GM21576 (cell line): Measurements from ENCODE around the gene DRC1.
"Not testable (repeated sequence)": the region's sequence is repeated elsewhere in the genome, so short reads cannot be mapped to it uniquely, and the experiment has no call there.

Experiments
- ATAC-seq: cut with Tn5 transposase; IDR thresholded peaks from one replicate; pipeline ENCODE4 v1.9.1; 2021; ENCODE audit warnings: mild to moderate bottlenecking, moderate library complexity; ENCODE audit not compliant: unreplicated experiment

Gene DRC1

GRCh38 chr2:26462100-26462499, 60.4 kb downstream of the DRC1 start:
- no peak for ATAC-seq

- ATAC-seq = no peak
Measured at GRCh38 chr2:26462511-26463243, 61.0 kb downstream of the DRC1 start.

GRCh38 chr2:26463244-26464192, 61.8 kb downstream of the DRC1 start:
- no peak for ATAC-seq

- ATAC-seq = no peak
Measured at GRCh38 chr2:26464390-26465265, 62.9 kb downstream of the DRC1 start.

- ATAC-seq = no peak
Measured at GRCh38 chr2:26465266-26465925, 63.7 kb downstream of the DRC1 start.

GRCh38 chr2:26465981-26466471, 64.3 kb downstream of the DRC1 start:
- no peak for ATAC-seq

- ATAC-seq = no peak
Measured at GRCh38 chr2:26466662-26467310, 65.1 kb downstream of the DRC1 start.

GRCh38 chr2:26468544-26468943, 66.8 kb downstream of the DRC1 start:
- ATAC-seq = not testable (repeated sequence)

GRCh38 chr2:26469092-26469710, 67.5 kb downstream of the DRC1 start:
- ATAC-seq = no peak

- ATAC-seq = no peak
Measured at GRCh38 chr2:26469955-26470354, 68.2 kb downstream of the DRC1 start.

- ATAC-seq = no peak
Measured at GRCh38 chr2:26470601-26471260, 69.0 kb downstream of the DRC1 start.

- ATAC-seq = no peak
Measured at GRCh38 chr2:26471289-26471688, 69.6 kb downstream of the DRC1 start.

- ATAC-seq = no peak
Measured at GRCh38 chr2:26471766-26472706, 70.3 kb downstream of the DRC1 start.

GRCh38 chr2:26472821-26473655, 71.3 kb downstream of the DRC1 start:
- no peak for ATAC-seq

GRCh38 chr2:26473796-26474195, 72.1 kb downstream of the DRC1 start:
- no peak for ATAC-seq

- ATAC-seq = no peak
Measured at GRCh38 chr2:26474261-26474785, 72.6 kb downstream of the DRC1 start.

- no peak for ATAC-seq
Measured at GRCh38 chr2:26475037-26475436, 73.3 kb downstream of the DRC1 start.
